ENCODE measurements around the gene DENND4A. TPM values are rescaled to one million over a fixed set of nuclear protein-coding genes. Genes with fewer than 3 reads are reported as not detected.
A peak's percentile ranks its signal among the peaks of the same experiment; 100 is the strongest.

Gene DENND4A
- total and polyA plus RNA-seq, 9 of the 15 experiments (the other 6 are each of a cell fraction or from before 2014, with no cell fraction given), result 6.8 to 32.3 (median 19.9) TPM

- BruUV-seq (replicated peaks), result no TSS peak
- Histone ChIP-seq H3K79me2 (ENCODE audit: control insufficient read depth, insufficient read depth, low read length) (no peaks in the 10 kb centered on the region), H3K4me2 (ENCODE audit: insufficient read depth, low read length) (no peak overlapping the region), H3K27ac (ENCODE audit: extremely low read depth, low read depth, low read length) (no peak overlapping the region), H3K36me3 (ENCODE audit: control insufficient read depth, insufficient read depth, low read length) (no peaks in the 10 kb centered on the region), H3K9me1 (ENCODE audit: control insufficient read depth, insufficient read depth, low read length) (no peaks in the 10 kb centered on the region), H3K27me3 (ENCODE audit: control insufficient read depth in 2 of 2, insufficient read depth in 2 of 2, low read length in 2 of 2) (no peaks in the 10 kb centered on the region), H4K20me1 (replicated peaks; ENCODE audit: control insufficient read depth, insufficient read depth, low read length) (no peaks in the 10 kb centered on the region), H3K9ac (ENCODE audit: insufficient read depth in 1 of 2, low read depth in 2 of 2, low read length in 2 of 2) (peak overlapping the region in 1 of 2 experiments; percentile 60; a peak in 1 of 4 replicates), H3K4me3 (no peak overlapping the region), H3K4me1 (replicated peaks in 1 of 2; ENCODE audit: control insufficient read depth in 2 of 2, insufficient read depth in 2 of 2, low read length in 2 of 2) (peaks cover 3 to 7% of the 10 kb centered on the region in 2 experiments; a peak in 3 of 5 replicates), H2AFZ (ENCODE audit: low read depth, low read length) (no peak overlapping the region), H3K9me3 (replicated peaks; ENCODE audit: control insufficient read depth, insufficient read depth, low read depth, low read length) (no peaks in the 10 kb centered on the region)
- in situ Hi-C loops (cut with MboI) (loop anchor here (25.0 kb wide), 1 partner anchor 220 kb away; the partner anchor contains the start of gene RAB11A), intact Hi-C loops (cut with micrococcal nuclease) (no loop called here)
- FAIRE-seq (no peak), DNase-seq (ENCODE audit: extremely low read depth in 1 of 4, low spot score in 3 of 4) (no peak), ATAC-seq (no peak)
- 5% methylated on average over 6 of the region's 6 CpGs for WGBS (ENCODE audit: insufficient coverage, low coverage, missing lambda C conversion rate)
- POLR2A ChIA-PET, result interaction anchor here (0.6 to 1.5 kb wide), 5 partner anchors 9 to 780 kb away, joined by 3 to 5 read pairs (median 3); partner anchors contain the start of gene SLC24A1
- CTCF ChIA-PET (ENCODE audit: low intra/inter-chr PET ratio), result no interaction called here
- no peak for TF ChIP-seq ARID2 (IDR thresholded peaks at IDR 0.05)
- no peak for TF ChIP-seq ZNF586 (CRISPR knock-in tag; conservative IDR thresholded peaks at IDR 0.05)
- no peak for TF ChIP-seq GTF2E2 (tag; IDR thresholded peaks at IDR 0.05)
- TF ChIP-seq ATF1 (CRISPR knock-in tag; IDR thresholded peaks at IDR 0.05), result no peak
- no peak for TF ChIP-seq ATF1 (tag; IDR thresholded peaks at IDR 0.05)
- TF ChIP-seq SOX6 (IDR thresholded peaks at IDR 0.05), result no peak
- no peak for TF ChIP-seq RB1 (IDR thresholded peaks at IDR 0.05; ENCODE audit: low read depth)
- no peak for TF ChIP-seq NCOA6 (IDR thresholded peaks at IDR 0.05)
These were observed 149.5 kb downstream of the DENND4A start for GRCh38 chr15:65642594-65642993.
